GM12865 (cell line): Measurements from ENCODE around the gene SCLY.

Experiments
- DNase-seq: peaks from one replicate; pipeline ENCODE4 v3.0.0; 2010; ENCODE audit warnings: low read depth
- H3K4me3 ChIP-seq: 2 replicates; pipeline ENCODE4 v1.5.1; 2011; ENCODE audit warnings: mild to moderate bottlenecking, low read depth, low read length, control low read depth
- CTCF ChIP-seq: IDR thresholded peaks from 2 replicates; pipeline ENCODE4 v1.5.1; 2011; ENCODE audit warnings: low read length, control low read depth, low read depth, inconsistent platforms; ENCODE audit not compliant: insufficient read depth; ENCODE audit errors: missing control alignments

SCLY gene

GRCh38 chr2:238021327-238021726, 39.5 kb upstream of the SCLY start:
- H3K4me3 ChIP-seq = no peak overlapping the region
- DNase-seq = no peak
- TF ChIP-seq CTCF = no peak

DNA sequence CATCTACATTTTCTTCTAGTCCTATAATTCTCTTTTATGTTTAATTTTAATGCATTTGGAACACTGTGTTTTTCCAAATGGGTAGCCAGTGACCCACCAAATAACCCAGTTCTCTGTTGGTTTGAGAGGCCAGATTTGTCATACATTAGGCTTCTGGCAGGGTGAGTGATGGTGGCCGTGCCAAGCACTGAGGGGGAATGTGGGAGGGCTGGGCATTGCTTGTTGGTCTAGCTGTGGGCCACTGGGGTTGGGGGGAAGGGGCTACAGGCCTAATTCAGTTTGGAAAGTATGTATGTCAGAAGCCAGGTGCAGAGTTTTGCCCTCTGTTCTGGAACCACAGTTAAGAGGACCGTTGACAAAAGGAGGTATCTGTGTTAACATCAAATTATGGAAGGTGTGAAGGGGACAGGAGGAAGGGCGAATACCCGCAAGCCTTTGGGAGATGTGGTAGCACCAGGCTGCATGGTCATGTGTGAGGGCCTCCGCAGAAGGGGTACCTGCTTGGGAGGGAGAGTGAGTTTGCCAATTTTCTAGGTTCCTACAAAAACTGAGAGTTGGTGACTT, 38.1 kb upstream of the SCLY start:
- no peak for DNase-seq
- no peak for TF ChIP-seq CTCF
- H3K4me3 ChIP-seq = no peak overlapping the region

DNA sequence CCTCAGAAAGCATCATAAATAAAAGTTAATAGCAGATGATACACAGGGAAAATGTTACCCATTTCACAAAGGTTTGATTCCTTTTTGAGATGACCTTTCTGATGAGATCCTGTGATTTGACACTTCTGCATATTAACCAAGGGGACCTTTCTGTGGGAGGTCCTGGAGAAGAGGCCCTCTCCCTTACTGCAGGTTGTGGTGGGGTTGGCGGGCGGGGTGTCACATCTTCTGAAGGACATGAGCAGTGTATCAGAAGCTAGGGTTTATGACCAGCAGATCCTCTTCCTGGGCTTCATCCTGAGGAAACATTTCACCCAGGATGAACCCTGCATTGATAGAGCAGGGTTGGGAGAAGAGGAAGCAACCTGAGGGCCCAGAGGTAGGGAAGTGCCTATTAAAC, 37.2 kb upstream of the SCLY start:
- H3K4me3 ChIP-seq = no peak overlapping the region
- TF ChIP-seq CTCF = no peak
- DNase-seq = no peak

- TF ChIP-seq CTCF = no peak
- DNase-seq = no peak
- no peak overlapping the region for H3K4me3 ChIP-seq
These were observed 35.8 kb upstream of the SCLY start for GRCh38 chr2:238024986-238025385.

DNA sequence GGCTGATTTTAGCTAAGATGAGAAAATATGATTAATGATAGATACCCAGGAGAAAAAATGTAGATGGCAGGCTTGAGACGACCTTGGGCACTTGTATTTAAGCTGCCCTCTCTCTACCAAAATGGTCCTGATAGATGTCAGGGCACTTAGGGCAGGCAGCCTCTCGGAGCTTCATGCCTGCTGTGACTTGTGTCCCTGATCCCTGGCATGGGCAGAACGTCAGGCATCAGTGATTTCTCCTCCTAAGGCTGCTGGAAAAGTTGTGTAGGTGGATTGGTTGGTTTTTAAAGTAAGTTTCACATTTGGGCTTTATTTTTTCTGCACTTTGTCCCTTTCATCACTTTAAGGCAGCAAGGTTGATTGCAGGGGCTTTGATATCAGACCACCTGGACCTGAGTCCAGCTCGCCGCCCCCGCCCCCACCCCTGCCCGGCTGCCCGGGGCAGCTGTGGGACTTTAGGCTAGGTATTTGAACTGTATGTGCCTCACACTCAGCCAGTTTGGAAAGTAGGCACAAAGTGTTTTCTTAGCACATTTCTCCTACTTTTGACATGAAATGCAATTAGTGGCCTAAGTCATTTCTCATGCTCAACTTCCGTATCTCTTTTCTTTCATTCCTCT, 35.0 kb upstream of the SCLY start:
- no peak overlapping the region for H3K4me3 ChIP-seq
- DNase-seq = no peak
- no peak for TF ChIP-seq CTCF

DNA sequence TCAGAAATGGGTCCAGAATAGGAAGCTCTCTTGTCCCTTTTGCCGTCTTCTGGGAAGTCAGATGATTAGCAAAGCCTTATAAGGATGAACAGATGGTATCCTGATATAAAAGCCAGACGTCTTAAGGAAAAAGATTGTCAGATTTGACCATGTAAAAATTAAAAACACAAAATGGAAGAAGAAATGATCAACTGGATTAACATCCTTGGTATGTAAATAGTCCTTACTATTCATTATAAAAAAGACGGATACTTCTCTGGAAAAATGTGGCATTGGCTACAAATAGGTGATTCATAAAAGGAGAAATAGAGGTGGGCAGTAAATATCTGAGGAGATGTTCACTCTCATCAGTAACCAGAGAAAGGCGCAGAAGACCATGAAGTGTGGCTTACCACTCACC, 33.7 kb upstream of the SCLY start:
- no peak for DNase-seq
- TF ChIP-seq CTCF = no peak
- no peak overlapping the region for H3K4me3 ChIP-seq
